H1 (cell line): ENCODE measurements around the gene C17orf107.

ENCODE experiments used
- CHD2 ChIP-seq: IDR thresholded peaks from 2 replicates; pipeline ENCODE4 v1.6.1; 2012; ENCODE audit warnings: low read length, improper control_type of control experiment
- EP300 ChIP-seq, 2 experiments: IDR thresholded peaks; 1 replicate in 1 of 2; 2 replicates in 1 of 2; pipeline ENCODE4 v1.6.1; 2011 to 2012; ENCODE audit warnings: low read depth in 2 of 2, low read length in 2 of 2, mild to moderate bottlenecking in 2 of 2, borderline replicate concordance in 1 of 2, inconsistent platforms in 1 of 2, moderate library complexity in 1 of 2
- EZH2 ChIP-seq: fragments of 200-600 bp; sonication (generic); IDR thresholded peaks from 2 replicates; pipeline ENCODE4 v1.7.1; 2012; ENCODE audit warnings: low read depth, mild to moderate bottlenecking, moderate library complexity, low read length, inconsistent platforms; ENCODE audit not compliant: severe bottlenecking
- JUND ChIP-seq: IDR thresholded peaks from 2 replicates; pipeline ENCODE4 v1.6.1; 2011; ENCODE audit warnings: mild to moderate bottlenecking, improper control_type of control experiment, low read length
- POLR2A ChIP-seq, 2 experiments: IDR thresholded peaks; 1 replicate in 1 of 2; 2 replicates in 1 of 2; pipeline ENCODE4 v1.6.1; 2011; ENCODE audit warnings: low read depth in 2 of 2, low read length in 2 of 2, mild to moderate bottlenecking in 2 of 2; ENCODE audit errors: control extremely low read depth in 1 of 2
- POLR2AphosphoS5 ChIP-seq: IDR thresholded peaks from 2 replicates; pipeline ENCODE4 v1.6.1; 2011; ENCODE audit warnings: low read depth, low read length
- RAD21 ChIP-seq, 2 experiments: IDR thresholded peaks in 1 of 2; conservative IDR thresholded peaks in 1 of 2; 2 replicates each; pipeline ENCODE4 v1.6.1; 2011; ENCODE audit warnings: low read depth in 2 of 2, low read length in 2 of 2, improper control_type of control experiment in 1 of 2, inconsistent platforms in 1 of 2, mild to moderate bottlenecking in 1 of 2, moderate library complexity in 1 of 2
- SIN3A ChIP-seq, 2 experiments: IDR thresholded peaks in 1 of 2; conservative IDR thresholded peaks in 1 of 2; 2 replicates each; pipeline ENCODE4 v1.6.1; 2011 to 2012; ENCODE audit warnings: low read length in 2 of 2, improper control_type of control experiment in 1 of 2, low read depth in 1 of 2, mild to moderate bottlenecking in 1 of 2
- TAF1 ChIP-seq: IDR thresholded peaks from 2 replicates; pipeline ENCODE4 v1.6.1; 2011; ENCODE audit warnings: mild to moderate bottlenecking, low read depth, low read length
- TCF12 ChIP-seq: IDR thresholded peaks from 2 replicates; pipeline ENCODE4 v1.6.1; 2011; ENCODE audit warnings: low read depth, mild to moderate bottlenecking, low read length
- ZNF274 ChIP-seq: IDR thresholded peaks from 2 replicates; pipeline ENCODE4 v1.7.0; 2012; ENCODE audit warnings: low read length, borderline replicate concordance; ENCODE audit errors: extremely low read depth
- TF ChIP-seq, protein P1 (sequence below), 3 experiments: IDR thresholded peaks; 1 replicate in 2 of 3; 2 replicates in 1 of 3; pipeline versions ENCODE4 v1.5.1 to v1.6.1; 2011; ENCODE audit warnings: low read length in 3 of 3, mild to moderate bottlenecking in 3 of 3, inconsistent platforms in 2 of 3, low read depth in 1 of 3, moderate library complexity in 1 of 3; ENCODE audit not compliant: insufficient read depth in 1 of 3; ENCODE audit errors: control extremely low read depth in 1 of 3

DNA sequence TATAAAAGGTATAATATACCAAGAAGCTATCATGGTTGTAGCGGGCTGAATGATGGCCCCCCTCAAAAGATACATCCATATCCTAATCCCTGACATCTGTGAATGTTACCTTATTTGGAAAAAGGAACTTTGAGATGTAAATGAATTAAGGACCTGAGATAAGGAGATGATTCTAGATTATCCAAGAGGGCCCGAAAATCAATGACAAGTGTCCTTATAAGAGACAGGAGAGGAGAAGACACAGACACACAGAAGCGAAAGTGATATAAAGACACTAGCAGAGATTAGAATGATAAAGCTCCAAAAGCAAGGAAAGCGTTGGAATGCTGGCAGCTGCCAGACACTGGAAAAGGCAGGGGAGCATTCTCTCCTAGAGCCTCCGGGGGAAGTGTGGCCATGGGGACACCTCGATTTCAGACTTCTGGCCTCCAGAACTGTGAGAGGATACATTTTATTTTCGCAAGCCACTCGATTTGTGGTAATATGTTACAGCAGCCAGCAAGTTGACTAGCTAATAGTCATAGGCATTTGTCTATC is 20.2 kb downstream of the C17orf107 start:
- TF ChIP-seq SIN3A (conservative IDR thresholded peaks at IDR 0.05 in 1 of 2, IDR thresholded peaks at IDR 0.05 in 1 of 2; ENCODE audit: low read depth in 1 of 2, low read length in 2 of 2) (no peak), JUND (no peak), EP300 (IDR thresholded peaks at IDR 0.05; ENCODE audit: borderline replicate concordance in 1 of 2, low read depth in 2 of 2, low read length in 2 of 2) (no peak), TAF1 (no peak), CHD2 (no peak), POLR2A (IDR thresholded peaks at IDR 0.05; ENCODE audit: control extremely low read depth in 1 of 2, low read depth in 2 of 2, low read length in 2 of 2) (no peak), ZNF274 (no peak), POLR2AphosphoS5 (no peak), RAD21 (IDR thresholded peaks at IDR 0.05 in 1 of 2, conservative IDR thresholded peaks at IDR 0.05 in 1 of 2; ENCODE audit: low read depth in 2 of 2, low read length in 2 of 2) (no peak; a peak in 1 of 4 replicates), TCF12 (no peak), EZH2 (no peak)
- TF ChIP-seq, protein P1, sequence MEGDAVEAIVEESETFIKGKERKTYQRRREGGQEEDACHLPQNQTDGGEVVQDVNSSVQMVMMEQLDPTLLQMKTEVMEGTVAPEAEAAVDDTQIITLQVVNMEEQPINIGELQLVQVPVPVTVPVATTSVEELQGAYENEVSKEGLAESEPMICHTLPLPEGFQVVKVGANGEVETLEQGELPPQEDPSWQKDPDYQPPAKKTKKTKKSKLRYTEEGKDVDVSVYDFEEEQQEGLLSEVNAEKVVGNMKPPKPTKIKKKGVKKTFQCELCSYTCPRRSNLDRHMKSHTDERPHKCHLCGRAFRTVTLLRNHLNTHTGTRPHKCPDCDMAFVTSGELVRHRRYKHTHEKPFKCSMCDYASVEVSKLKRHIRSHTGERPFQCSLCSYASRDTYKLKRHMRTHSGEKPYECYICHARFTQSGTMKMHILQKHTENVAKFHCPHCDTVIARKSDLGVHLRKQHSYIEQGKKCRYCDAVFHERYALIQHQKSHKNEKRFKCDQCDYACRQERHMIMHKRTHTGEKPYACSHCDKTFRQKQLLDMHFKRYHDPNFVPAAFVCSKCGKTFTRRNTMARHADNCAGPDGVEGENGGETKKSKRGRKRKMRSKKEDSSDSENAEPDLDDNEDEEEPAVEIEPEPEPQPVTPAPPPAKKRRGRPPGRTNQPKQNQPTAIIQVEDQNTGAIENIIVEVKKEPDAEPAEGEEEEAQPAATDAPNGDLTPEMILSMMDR (IDR thresholded peaks at IDR 0.05; ENCODE audit: control extremely low read depth in 1 of 3, insufficient read depth in 1 of 3, low read depth in 1 of 3, low read length in 3 of 3): no peak
